Endothelial cell of umbilical vein (primary cell): ENCODE measurements around the gene PRIMA1.

Source experiments
- CTCF ChIP-seq, 2 donors: IDR thresholded peaks; 1 replicate in 1 of 2; 2 replicates in 1 of 2; pipeline ENCODE4 v1.5.1; 2011; ENCODE audit warnings: low read length in 2 of 2, mild to moderate bottlenecking in 2 of 2, moderate library complexity in 2 of 2, control low read depth in 1 of 2, inconsistent platforms in 1 of 2, low read depth in 1 of 2; ENCODE audit not compliant: insufficient read depth in 1 of 2; ENCODE audit errors: extremely low read depth in 1 of 2
- GATA2 ChIP-seq: IDR thresholded peaks from 2 replicates; pipeline ENCODE4 v1.7.0; 2011; ENCODE audit warnings: low read depth, mild to moderate bottlenecking, moderate library complexity, mixed read lengths, low read length; ENCODE audit not compliant: insufficient read length, insufficient read depth
- POLR2A ChIP-seq: IDR thresholded peaks from 2 replicates; pipeline ENCODE4 v1.6.1; 2012; ENCODE audit warnings: low read depth, mild to moderate bottlenecking, control low read depth, low read length

GRCh38 chr14:93713726-93714405 lies 74.4 kb downstream of the PRIMA1 start:
- TF ChIP-seq POLR2A = no peak
- no peak for TF ChIP-seq CTCF (IDR thresholded peaks at IDR 0.05; ENCODE audit: extremely low read depth in 1 of 2, insufficient read depth in 1 of 2, low read depth in 1 of 2, low read length in 2 of 2)
- no peak for TF ChIP-seq GATA2
